NB4 (cell line): ENCODE data around the gene BAIAP2.
A peak's percentile ranks its signal among the peaks of the same experiment; 100 is the strongest.

Source experiments
- DNase-seq: peaks from one replicate; pipeline ENCODE4 v3.0.0; 2010; ENCODE audit warnings: low read depth
- H3K4me3 ChIP-seq: one replicate; pipeline ENCODE4 v1.5.1; 2011; ENCODE audit warnings: mild to moderate bottlenecking, low read depth, low read length, moderate library complexity
- MYC ChIP-seq: IDR thresholded peaks from 2 replicates; pipeline ENCODE4 v1.6.1; 2011; ENCODE audit warnings: low read depth, low read length
- POLR2A ChIP-seq: IDR thresholded peaks from 2 replicates; pipeline ENCODE4 v1.6.1; 2011; ENCODE audit warnings: mild to moderate bottlenecking; ENCODE audit not compliant: insufficient read length; ENCODE audit errors: extremely low read depth
- TF ChIP-seq, protein P1 (sequence below): IDR thresholded peaks from one replicate; pipeline ENCODE4 v1.5.1; 2012; ENCODE audit warnings: low read depth, low read length
- TF ChIP-seq, protein P2 (sequence below): IDR thresholded peaks from 2 replicates; pipeline ENCODE4 v1.6.1; 2011; ENCODE audit warnings: low read depth, low read length

BAIAP2 gene

DNA sequence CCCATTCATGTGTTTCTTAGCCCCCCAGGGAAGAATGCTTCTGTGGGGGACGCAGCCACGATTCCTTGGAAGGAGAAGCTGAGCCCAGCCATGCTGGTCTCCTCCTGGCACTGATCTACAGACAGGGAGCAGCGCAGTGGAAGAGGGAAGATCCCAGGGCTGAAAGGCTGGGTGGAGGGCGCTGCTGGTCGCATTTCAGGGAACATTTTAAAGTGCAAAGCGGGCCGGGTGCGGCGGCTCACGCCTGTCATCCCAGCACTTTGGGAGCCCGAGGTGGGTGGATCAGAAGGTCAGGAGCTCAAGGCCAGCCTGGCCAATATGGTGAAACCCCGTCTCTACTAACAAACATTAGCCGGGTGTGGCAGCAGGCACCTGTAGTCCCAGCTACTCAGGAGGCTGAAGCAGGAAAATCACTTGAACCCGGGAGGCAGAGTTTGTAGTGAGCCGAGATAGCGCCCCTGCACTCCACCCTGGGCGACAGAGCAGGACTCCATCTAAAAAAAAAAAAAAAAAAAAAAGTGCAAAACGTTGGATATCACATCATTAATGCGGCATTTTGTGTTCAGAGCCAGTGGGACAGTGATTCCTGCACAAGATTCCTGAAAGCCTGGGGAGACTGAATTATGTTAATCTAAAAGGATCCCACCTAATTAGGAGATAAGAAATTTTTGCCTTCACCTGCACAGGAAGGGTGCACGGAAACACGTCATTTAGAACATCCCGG lies 43.9 kb upstream of the BAIAP2 start:
- DNase-seq = peak; percentile 6
- peak overlapping the region; percentile 61 for H3K4me3 ChIP-seq
- TF ChIP-seq MYC (no peak), POLR2A (no peak)
- TF ChIP-seq, protein P1, sequence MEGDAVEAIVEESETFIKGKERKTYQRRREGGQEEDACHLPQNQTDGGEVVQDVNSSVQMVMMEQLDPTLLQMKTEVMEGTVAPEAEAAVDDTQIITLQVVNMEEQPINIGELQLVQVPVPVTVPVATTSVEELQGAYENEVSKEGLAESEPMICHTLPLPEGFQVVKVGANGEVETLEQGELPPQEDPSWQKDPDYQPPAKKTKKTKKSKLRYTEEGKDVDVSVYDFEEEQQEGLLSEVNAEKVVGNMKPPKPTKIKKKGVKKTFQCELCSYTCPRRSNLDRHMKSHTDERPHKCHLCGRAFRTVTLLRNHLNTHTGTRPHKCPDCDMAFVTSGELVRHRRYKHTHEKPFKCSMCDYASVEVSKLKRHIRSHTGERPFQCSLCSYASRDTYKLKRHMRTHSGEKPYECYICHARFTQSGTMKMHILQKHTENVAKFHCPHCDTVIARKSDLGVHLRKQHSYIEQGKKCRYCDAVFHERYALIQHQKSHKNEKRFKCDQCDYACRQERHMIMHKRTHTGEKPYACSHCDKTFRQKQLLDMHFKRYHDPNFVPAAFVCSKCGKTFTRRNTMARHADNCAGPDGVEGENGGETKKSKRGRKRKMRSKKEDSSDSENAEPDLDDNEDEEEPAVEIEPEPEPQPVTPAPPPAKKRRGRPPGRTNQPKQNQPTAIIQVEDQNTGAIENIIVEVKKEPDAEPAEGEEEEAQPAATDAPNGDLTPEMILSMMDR = no peak
- TF ChIP-seq, protein P2, sequence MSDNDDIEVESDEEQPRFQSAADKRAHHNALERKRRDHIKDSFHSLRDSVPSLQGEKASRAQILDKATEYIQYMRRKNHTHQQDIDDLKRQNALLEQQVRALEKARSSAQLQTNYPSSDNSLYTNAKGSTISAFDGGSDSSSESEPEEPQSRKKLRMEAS = no peak

GRCh38 chr17:80991645-80992076 lies 43.3 kb upstream of the BAIAP2 start, which contains the start of gene CHMP6:
Gene CHMP6, plus strand, starts transcription at chr17:80991841. Its CDS starts 78 bp downstream, at chr17:80991919.
- DNase-seq = peak; percentile 84
- TF ChIP-seq, protein P1 = no peak
- TF ChIP-seq, protein P2 = no peak
- TF ChIP-seq MYC (no peak), POLR2A (peak; percentile 45)
- H3K4me3 ChIP-seq = peak within 1 kb of the TSS; percentile 64

- TF ChIP-seq, protein P2 = no peak
- no peak for TF ChIP-seq POLR2A
- TF ChIP-seq MYC = no peak
- TF ChIP-seq, protein P1 = no peak
- H3K4me3 ChIP-seq = peak overlapping the region; percentile 64
- peak; percentile 32 for DNase-seq
These were observed 42.6 kb upstream of the BAIAP2 start for GRCh38 chr17:80992077-80992947.

GRCh38 chr17:80992948-80993624 lies 41.9 kb upstream of the BAIAP2 start:
- no peak for DNase-seq
- peak overlapping the region; percentile 64 for H3K4me3 ChIP-seq
- TF ChIP-seq, protein P1 = no peak
- TF ChIP-seq, protein P2 = no peak
- no peak for TF ChIP-seq POLR2A
- no peak for TF ChIP-seq MYC

- no peak for DNase-seq
- no peak overlapping the region for H3K4me3 ChIP-seq
- TF ChIP-seq, protein P2 = no peak
- TF ChIP-seq, protein P1 = no peak
- TF ChIP-seq POLR2A (no peak), MYC (no peak)
These were observed 39.8 kb upstream of the BAIAP2 start for GRCh38 chr17:80995131-80995530.
